HepG2 (cell line): ENCODE measurements around the gene LUZP2. TPM values are rescaled to one million over a fixed set of nuclear protein-coding genes. Genes with fewer than 3 reads are reported as not detected.

ENCODE experiments used
- ATAC-seq: fragments of 200-7000 bp; cut with Tn5 transposase; 3 replicates; pipeline ENCODE4 v1.9.1; 2020; ENCODE audit warnings: mild to moderate bottlenecking, moderate library complexity
- BruUV-seq: library from RNA; stranded (reverse); fragments of 400-500 nt; replicated peaks from 2 replicates; lab custom pipeline; 2021; lab: Mats Ljungman, UMichigan
- CTCF ChIA-PET: fragments of 300-600 bp; formaldehyde crosslinking; extraction: SDS; loops from one replicate; lab custom pipeline; 2021; ENCODE audit warnings: low total read pairs, inconsistent platforms, low intra/inter-chr PET ratio; lab: Yijun Ruan, JAX
- POLR2A ChIA-PET: fragments of 350-600 bp; sonication (Branson Sonifier 250); formaldehyde crosslinking; loops from one replicate; lab custom pipeline; 2020; ENCODE audit warnings: antibody characterized with exemption, inconsistent platforms; lab: Yijun Ruan, JAX
- DNase-seq: peaks from one replicate; pipeline ENCODE4 v3.0.0-alpha.2; 2015; ENCODE audit warnings: low spot score
- FAIRE-seq: peaks from 3 replicates; lab custom pipeline; 2011; peaks lifted over from hg19 to GRCh38; lab: Jason Lieb, UNC
- H2AFZ ChIP-seq: one replicate; pipeline ENCODE4 v1.6.1; 2011; ENCODE audit warnings: low read length, inconsistent platforms
- H3K27ac ChIP-seq: fragments of 300-600 bp; 3 replicates; pipeline ENCODE4 v1.8.0; 2011; ENCODE audit warnings: mixed run types, mild to moderate bottlenecking, mixed read lengths, low read length, inconsistent platforms; ENCODE audit not compliant: insufficient read depth; ENCODE audit errors: extremely low read length
- H3K27me3 ChIP-seq, 2 experiments: fragments of 200-600 bp in 1 of 2; 2 replicates in 1 of 2; 3 replicates in 1 of 2; pipeline versions ENCODE4 v1.6.0 to v1.8.0; 2011; ENCODE audit warnings: low read length in 2 of 2, mild to moderate bottlenecking in 2 of 2, moderate library complexity in 2 of 2, inconsistent platforms in 1 of 2; ENCODE audit not compliant: insufficient read depth in 2 of 2, control insufficient read depth in 1 of 2
- H3K36me3 ChIP-seq, 2 experiments: fragments of 200-600 bp in 1 of 2; replicated peaks in 1 of 2; 2 replicates in 1 of 2; 3 replicates in 1 of 2; pipeline versions ENCODE4 v1.5.1 to v1.8.0; 2011; ENCODE audit warnings: low read length in 2 of 2, inconsistent platforms in 1 of 2; ENCODE audit not compliant: insufficient read depth in 2 of 2, control insufficient read depth in 1 of 2
- H3K4me1 ChIP-seq: 2 replicates; pipeline ENCODE4 v1.5.1; 2012; ENCODE audit warnings: low read length, inconsistent platforms; ENCODE audit not compliant: insufficient read depth
- H3K4me2 ChIP-seq: 2 replicates; pipeline ENCODE4 v1.6.0; 2011; ENCODE audit warnings: low read depth, low read length, inconsistent platforms
- H3K4me3 ChIP-seq, 3 experiments: fragments of 200-600 bp in 1 of 3; sonication (generic), shearing (Covaris generic) in 1 of 3; replicated peaks in 1 of 3; 2 replicates each; pipeline ENCODE4 v1.5.1; 2011 to 2016; ENCODE audit warnings: low read length in 3 of 3, inconsistent platforms in 2 of 3, low read depth in 2 of 3, mild to moderate bottlenecking in 2 of 3, control low read depth in 1 of 3, mixed read lengths in 1 of 3; ENCODE audit not compliant: insufficient read depth in 1 of 3
- H3K79me2 ChIP-seq: one replicate; pipeline ENCODE4 v1.6.1; 2011; ENCODE audit warnings: low read length, inconsistent platforms; ENCODE audit not compliant: insufficient read depth
- H3K9ac ChIP-seq: 2 replicates; pipeline ENCODE4 v1.6.0; 2011; ENCODE audit warnings: mild to moderate bottlenecking, low read depth, low read length, inconsistent platforms; ENCODE audit not compliant: insufficient read depth
- H3K9me3 ChIP-seq: 2 replicates; pipeline ENCODE4 v1.5.1; 2012; ENCODE audit warnings: mild to moderate bottlenecking, low read length
- H4K20me1 ChIP-seq: 2 replicates; pipeline ENCODE4 v1.6.0; 2011; ENCODE audit warnings: inconsistent platforms, mild to moderate bottlenecking, low read length, moderate library complexity; ENCODE audit not compliant: insufficient read depth
- ATM ChIP-seq: fragments of 450-650 bp; IDR thresholded peaks from 2 replicates; pipeline ENCODE4 v1.7.1; 2017; ENCODE audit warnings: mild to moderate bottlenecking, borderline replicate concordance
- BCL3 ChIP-seq: sonication (generic); formaldehyde crosslinking; IDR thresholded peaks from 2 replicates; pipeline ENCODE4 v1.5.1; 2020; ENCODE audit warnings: mild to moderate bottlenecking, missing genetic modification reagents, moderate library complexity
- E2F1 ChIP-seq: sonication (generic); formaldehyde crosslinking; IDR thresholded peaks from 2 replicates; pipeline ENCODE4 v1.5.0; 2020; ENCODE audit warnings: missing genetic modification reagents
- GRHL1 ChIP-seq: sonication (generic); formaldehyde crosslinking; conservative IDR thresholded peaks from 2 replicates; pipeline ENCODE4 v1.8.0; 2022; ENCODE audit warnings: missing genetic modification reagents
- GTF2F1 ChIP-seq: fragments of 150-350 bp; IDR thresholded peaks from 2 replicates; pipeline ENCODE4 v1.6.1; 2014; ENCODE audit warnings: low read length
- HDAC6 ChIP-seq: fragments of 200-600 bp; sonication (generic); IDR thresholded peaks from 2 replicates; pipeline ENCODE4 v1.7.0; 2017; ENCODE audit warnings: mild to moderate bottlenecking, antibody characterized with exemption, low read length, low read depth
- MXD3 ChIP-seq: IDR thresholded peaks from 2 replicates; pipeline ENCODE4 v1.6.1; 2016; ENCODE audit warnings: mild to moderate bottlenecking, missing biosample characterization, missing genetic modification reagents
- PBX2 ChIP-seq: IDR thresholded peaks from 2 replicates; pipeline ENCODE4 v1.6.1; 2016; ENCODE audit warnings: control low read depth
- in situ Hi-C: cut with HindIII; loops from 2 replicates; pipeline ENCODE4 v1.10.0; 2017; ENCODE audit warnings: low pct_unique_long_range_greater_than_20kb; ENCODE audit not compliant: extremely low pct_ligation_motif_present
- intact Hi-C: fragments of 100-400 bp; cut with micrococcal nuclease; formaldehyde crosslinking; loops from one replicate; pipeline ENCODE4 v1.10.0; 2022; ENCODE audit not compliant: unreplicated experiment
- polyA plus RNA-seq, 8 experiments: library from polyadenylated mRNA; depleted of rRNA in 3 of 8; stranded (reverse) in 7 of 8; unstranded in 1 of 8; fragments of >200 nt; fragmentation: Illumina TruSeq in 4 of 8; extraction: Trizol in 4 of 8; gene quantifications; 2 replicates each; pipeline versions ENCODE4 v1.2.1 to v1.2.3, GENCODE V29; 2011 to 2016; ENCODE audit warnings: low read depth in 4 of 8, missing spikeins in 1 of 8, mixed read lengths in 1 of 8; ENCODE audit not compliant: insufficient read depth in 1 of 8
- total RNA-seq, 5 experiments: library from RNA; depleted of rRNA; stranded (reverse); fragments of >200 nt; fragmentation: Illumina TruSeq; extraction: Trizol; gene quantifications; 2 replicates each; pipeline ENCODE4 v1.2.3, GENCODE V29; 2016; ENCODE audit warnings: low read depth in 1 of 5

Gene LUZP2
- total and polyA plus RNA-seq, 2 of the 13 experiments (the other 11 are each of a cell fraction or from before 2014, with no cell fraction given) = not detected

GRCh38 chr11:24748261-24748660 lies 251.4 kb downstream of the LUZP2 start (continued):
- TF ChIP-seq BCL3 (CRISPR knock-in tag) (no peak), GTF2F1 (no peak)
- TF ChIP-seq, all 625 proteins: peak for 0

GRCh38 chr11:24754406-24754805 lies 257.6 kb downstream of the LUZP2 start:
- ChIA-PET POLR2A (no interaction called here), CTCF (no interaction called here)
- no peaks in the 10 kb centered on the region for H3K79me2 ChIP-seq
- ATAC-seq = no peak
- no peak overlapping the region for H3K9ac ChIP-seq
- H2AFZ ChIP-seq = no peak overlapping the region
- BruUV-seq = no TSS peak
- in situ Hi-C loops = no loop called here
- H3K27me3 ChIP-seq = no peaks in the 10 kb centered on the region
- H3K9me3 ChIP-seq = no peaks in the 10 kb centered on the region
- DNase-seq = no peak
- H3K4me1 ChIP-seq = no peaks in the 10 kb centered on the region
- H3K36me3 ChIP-seq = no peaks in the 10 kb centered on the region
- no peak for TF ChIP-seq ATM
- TF ChIP-seq HDAC6 = no peak
- TF ChIP-seq E2F1 (CRISPR knock-in tag) = no peak
- TF ChIP-seq PBX2 (CRISPR knock-in tag) = no peak
- no peak for TF ChIP-seq MXD3
- TF ChIP-seq GRHL1 (CRISPR knock-in tag) = no peak
- FAIRE-seq = no peak
- no peak overlapping the region for H3K27ac ChIP-seq
- intact Hi-C loops = no loop called here
- H3K4me2 ChIP-seq = no peak overlapping the region
- no peaks in the 10 kb centered on the region for H4K20me1 ChIP-seq
- no peak overlapping the region for H3K4me3 ChIP-seq
